ENCODE data around the gene RPL7A. TPM values are rescaled to one million over a fixed set of nuclear protein-coding genes. Genes with fewer than 3 reads are reported as not detected.

Gene RPL7A
- total and polyA plus RNA-seq, 2 of the 4 experiments (the other 2 are of a cell fraction): 3,220 to 4,096 TPM

DNA sequence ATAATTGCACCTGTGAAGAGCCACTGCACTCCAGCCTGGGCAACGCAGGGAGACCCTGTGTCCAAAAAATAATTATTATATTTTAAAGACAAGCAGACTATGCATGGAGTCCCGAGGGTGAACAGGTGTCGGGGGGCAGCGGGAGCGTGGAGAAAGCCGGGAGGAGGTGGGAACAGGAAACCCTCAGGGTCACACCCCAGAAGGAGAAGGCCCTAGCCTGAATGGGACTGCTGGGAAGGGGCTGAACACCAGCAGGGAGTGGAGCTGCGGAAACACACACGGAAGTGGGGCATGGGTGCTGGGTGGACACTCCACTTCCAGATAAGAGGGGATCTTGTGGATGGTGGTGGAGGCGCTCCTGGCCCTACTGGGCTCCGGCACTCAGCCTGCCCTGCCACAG, 24.8 kb upstream of the RPL7A start:
- H3K4me2 ChIP-seq (ENCODE audit: low read depth, low read length): no peak overlapping the region
- H3K9ac ChIP-seq (ENCODE audit: low read depth, low read length): no peak overlapping the region
- H2AK5ac ChIP-seq (ENCODE audit: low read depth, low read length): no peak overlapping the region
- ATAC-seq (ENCODE audit: low read depth) (no peak), DNase-seq (no peak)
- no peaks in the 10 kb centered on the region for H3K4me1 ChIP-seq (ENCODE audit: control insufficient read depth, insufficient read depth, low read length)
- WGBS, 2 experiments (ENCODE audit: extremely low coverage in 2 of 2, insufficient read length in 1 of 2): 93% methylated on average over 5 of the region's 10 CpGs; no CpG with 5 or more reads in 1 of the 2 experiments
- H2BK15ac ChIP-seq (ENCODE audit: low read depth, low read length): no peak overlapping the region
- in situ Hi-C loops (cut with MboI; ENCODE audit: low sequenced_read_pairs): no loop called here
- no peaks in the 10 kb centered on the region for H4K20me1 ChIP-seq (ENCODE audit: insufficient read depth, low read length)
- BruUV-seq (replicated peaks): no TSS peak
- dilution Hi-C loops (cut with HindIII; ENCODE audit: low sequenced_read_pairs, unreplicated experiment): no loop called here
- H2BK20ac ChIP-seq (ENCODE audit: low read depth, low read length): no peak overlapping the region
- H3K36me3 ChIP-seq (ENCODE audit: control insufficient read depth, insufficient read depth, low read length): no peaks in the 10 kb centered on the region
- no peak overlapping the region for H4K5ac ChIP-seq (ENCODE audit: low read depth, low read length)
- TF ChIP-seq, protein P1, sequence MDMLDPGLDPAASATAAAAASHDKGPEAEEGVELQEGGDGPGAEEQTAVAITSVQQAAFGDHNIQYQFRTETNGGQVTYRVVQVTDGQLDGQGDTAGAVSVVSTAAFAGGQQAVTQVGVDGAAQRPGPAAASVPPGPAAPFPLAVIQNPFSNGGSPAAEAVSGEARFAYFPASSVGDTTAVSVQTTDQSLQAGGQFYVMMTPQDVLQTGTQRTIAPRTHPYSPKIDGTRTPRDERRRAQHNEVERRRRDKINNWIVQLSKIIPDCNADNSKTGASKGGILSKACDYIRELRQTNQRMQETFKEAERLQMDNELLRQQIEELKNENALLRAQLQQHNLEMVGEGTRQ (IDR thresholded peaks at IDR 0.05; ENCODE audit: low read depth, low read length): no peak
- TF ChIP-seq RFX5 (IDR thresholded peaks at IDR 0.05; ENCODE audit: low read depth, low read length) (no peak), MAZ (IDR thresholded peaks at IDR 0.05; ENCODE audit: borderline replicate concordance, low read depth, low read length) (no peak), CHD1 (IDR thresholded peaks at IDR 0.05; ENCODE audit: low read depth, low read length) (no peak), SMC3 (IDR thresholded peaks at IDR 0.05; ENCODE audit: low read depth, low read length) (no peak), NFE2L2 (IDR thresholded peaks at IDR 0.05; ENCODE audit: low read depth, low read length) (no peak), BHLHE40 (IDR thresholded peaks at IDR 0.05; ENCODE audit: low read depth, low read length) (no peak), RAD21 (IDR thresholded peaks at IDR 0.05; ENCODE audit: low read length) (no peak), CEBPB (IDR thresholded peaks at IDR 0.05; ENCODE audit: low read depth, low read length) (no peak), FOS (IDR thresholded peaks at IDR 0.05; ENCODE audit: low read depth, low read length) (no peak), RCOR1 (IDR thresholded peaks at IDR 0.05; ENCODE audit: insufficient replicate concordance, low read length) (no peak), MAFK (IDR thresholded peaks at IDR 0.05; ENCODE audit: low read depth, low read length) (no peak), POLR2A (IDR thresholded peaks at IDR 0.05; ENCODE audit: low read depth, low read length) (no peak), MXI1 (IDR thresholded peaks at IDR 0.05; ENCODE audit: borderline replicate concordance, low read depth, low read length) (no peak)
- TF ChIP-seq, protein P2, sequence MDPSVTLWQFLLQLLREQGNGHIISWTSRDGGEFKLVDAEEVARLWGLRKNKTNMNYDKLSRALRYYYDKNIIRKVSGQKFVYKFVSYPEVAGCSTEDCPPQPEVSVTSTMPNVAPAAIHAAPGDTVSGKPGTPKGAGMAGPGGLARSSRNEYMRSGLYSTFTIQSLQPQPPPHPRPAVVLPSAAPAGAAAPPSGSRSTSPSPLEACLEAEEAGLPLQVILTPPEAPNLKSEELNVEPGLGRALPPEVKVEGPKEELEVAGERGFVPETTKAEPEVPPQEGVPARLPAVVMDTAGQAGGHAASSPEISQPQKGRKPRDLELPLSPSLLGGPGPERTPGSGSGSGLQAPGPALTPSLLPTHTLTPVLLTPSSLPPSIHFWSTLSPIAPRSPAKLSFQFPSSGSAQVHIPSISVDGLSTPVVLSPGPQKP (IDR thresholded peaks at IDR 0.05; ENCODE audit: borderline replicate concordance, low read depth, low read length): no peak
- TF ChIP-seq, protein P3, sequence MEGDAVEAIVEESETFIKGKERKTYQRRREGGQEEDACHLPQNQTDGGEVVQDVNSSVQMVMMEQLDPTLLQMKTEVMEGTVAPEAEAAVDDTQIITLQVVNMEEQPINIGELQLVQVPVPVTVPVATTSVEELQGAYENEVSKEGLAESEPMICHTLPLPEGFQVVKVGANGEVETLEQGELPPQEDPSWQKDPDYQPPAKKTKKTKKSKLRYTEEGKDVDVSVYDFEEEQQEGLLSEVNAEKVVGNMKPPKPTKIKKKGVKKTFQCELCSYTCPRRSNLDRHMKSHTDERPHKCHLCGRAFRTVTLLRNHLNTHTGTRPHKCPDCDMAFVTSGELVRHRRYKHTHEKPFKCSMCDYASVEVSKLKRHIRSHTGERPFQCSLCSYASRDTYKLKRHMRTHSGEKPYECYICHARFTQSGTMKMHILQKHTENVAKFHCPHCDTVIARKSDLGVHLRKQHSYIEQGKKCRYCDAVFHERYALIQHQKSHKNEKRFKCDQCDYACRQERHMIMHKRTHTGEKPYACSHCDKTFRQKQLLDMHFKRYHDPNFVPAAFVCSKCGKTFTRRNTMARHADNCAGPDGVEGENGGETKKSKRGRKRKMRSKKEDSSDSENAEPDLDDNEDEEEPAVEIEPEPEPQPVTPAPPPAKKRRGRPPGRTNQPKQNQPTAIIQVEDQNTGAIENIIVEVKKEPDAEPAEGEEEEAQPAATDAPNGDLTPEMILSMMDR (conservative IDR thresholded peaks at IDR 0.05; ENCODE audit: low read depth, low read length): no peak
- H4K91ac ChIP-seq (ENCODE audit: insufficient read depth, low read depth, low read length): no peak overlapping the region
- H3K79me1 ChIP-seq (ENCODE audit: low read depth in 1 of 2, low read length in 2 of 2): no peaks in the 10 kb centered on the region
- POLR2A ChIA-PET (ENCODE audit: unreplicated experiment): no interaction called here
- no peak overlapping the region for H2AFZ ChIP-seq (replicated peaks; ENCODE audit: low read length, poor library complexity)
- no peak overlapping the region for H3K4ac ChIP-seq (ENCODE audit: low read depth, low read length)
- H3K23ac ChIP-seq (ENCODE audit: low read depth, low read length): no peak overlapping the region
- H3K14ac ChIP-seq (replicated peaks; ENCODE audit: low read depth, low read length): no peak overlapping the region
- no peak overlapping the region for H3K4me3 ChIP-seq (ENCODE audit: insufficient read depth, low read depth, low read length)
- intact Hi-C loops (cut with micrococcal nuclease): no loop called here
- H2BK120ac ChIP-seq (ENCODE audit: low read depth, low read length): no peak overlapping the region
- no peaks in the 10 kb centered on the region for H3K9me1 ChIP-seq (ENCODE audit: insufficient read depth, low read length)
- CTCF ChIA-PET: no interaction called here
- H2BK5ac ChIP-seq (ENCODE audit: low read depth, low read length, poor library complexity, severe bottlenecking): no peak overlapping the region
- H3K56ac ChIP-seq (ENCODE audit: extremely low read depth, insufficient read depth, low read length): no peak overlapping the region
- H2AK9ac ChIP-seq (replicated peaks; ENCODE audit: low read depth, low read length, poor library complexity): no peak overlapping the region
- H3K27ac ChIP-seq (ENCODE audit: insufficient read depth, low read length): no peak overlapping the region
- H3K18ac ChIP-seq (ENCODE audit: low read depth, low read length): no peak overlapping the region
- H4K8ac ChIP-seq (ENCODE audit: low read depth in 2 of 2, low read length in 2 of 2): no peak overlapping the region
- peaks cover 21% of the 10 kb centered on the region for H3K27me3 ChIP-seq (ENCODE audit: control insufficient read depth, insufficient read depth, low read length)
- no peaks in the 10 kb centered on the region for H3K9me3 ChIP-seq (ENCODE audit: control insufficient read depth, insufficient read depth, low read length)

Measured in IMR-90 (cell line).